Left ventricle myocardium inferior (tissue), 1 donor: ENCODE data around the gene DAB1. TPM values are rescaled to one million over a fixed set of nuclear protein-coding genes. Genes with fewer than 3 reads are reported as not detected.
A peak's percentile ranks its signal among the peaks of the same experiment; 100 is the strongest.

Experiments
- DNase-seq: peaks from one replicate; pipeline ENCODE4 v3.0.0-alpha.2; 2020
- H3K27ac ChIP-seq: fragments of 200-600 bp; replicated peaks from 2 replicates; pipeline ENCODE4 v1.8.0; 2021
- H3K27me3 ChIP-seq: fragments of 200-600 bp; 2 replicates; pipeline ENCODE4 v1.8.0; 2021; ENCODE audit warnings: low read depth
- H3K36me3 ChIP-seq: fragments of 200-600 bp; 2 replicates; pipeline ENCODE4 v1.8.0; 2021
- H3K4me1 ChIP-seq: fragments of 200-600 bp; 2 replicates; pipeline ENCODE4 v1.8.0; 2021
- H3K4me3 ChIP-seq: fragments of 200-600 bp; 2 replicates; pipeline ENCODE4 v1.8.0; 2021; ENCODE audit warnings: mild to moderate bottlenecking, moderate library complexity
- H3K9me3 ChIP-seq: fragments of 200-600 bp; replicated peaks from 2 replicates; pipeline ENCODE4 v1.8.0; 2021
- CTCF ChIP-seq: fragments of 200-600 bp; IDR thresholded peaks from 2 replicates; pipeline ENCODE4 v1.8.0; 2021; ENCODE audit warnings: antibody characterized with exemption, mild to moderate bottlenecking, borderline replicate concordance
- intact Hi-C: fragments of 100-400 bp; cut with micrococcal nuclease; formaldehyde crosslinking; loops from one replicate; pipeline ENCODE4 v1.11.0; 2022
- total RNA-seq: library from RNA; stranded (reverse); fragmentation: NEBNext Ultra II Directional; extraction: Animal tissue kit (Norgen Biotek cat#: 25700); gene quantifications from one replicate; pipeline ENCODE4 v1.2.1, GENCODE V29; 2021
- donor health status: DM: no; HTN: yes; CAD: no; lungs with severe emphysema.

DAB1 gene
- total RNA-seq, 1 donor from 2014 or later: 0.77 TPM

DNA sequence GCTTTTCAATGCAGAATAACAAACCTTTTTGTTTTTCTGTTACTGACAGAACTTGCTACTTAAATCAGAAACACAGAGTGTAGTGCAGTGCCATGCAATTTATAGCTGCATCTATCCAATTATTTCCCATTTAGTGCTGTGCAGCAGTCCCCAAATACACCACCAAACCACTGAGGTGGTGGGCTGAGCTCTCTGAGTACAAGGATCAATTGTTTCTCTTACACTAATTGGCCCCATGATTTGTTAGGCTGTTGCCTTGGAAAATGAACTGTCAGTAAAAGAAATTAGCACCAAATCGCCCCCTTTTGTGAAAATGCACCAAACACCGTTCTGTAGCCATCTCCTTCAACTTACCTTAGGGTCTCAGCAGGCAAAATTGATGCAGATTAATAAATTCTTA, 339.2 kb downstream of the DAB1 start:
- Histone ChIP-seq H3K4me3 (no peak overlapping the region), H3K4me1 (peaks cover 44% of the 10 kb centered on the region), H3K9me3 (no peaks in the 10 kb centered on the region), H3K27ac (peak overlapping the region; percentile 69), H3K27me3 (no peaks in the 10 kb centered on the region), H3K36me3 (no peaks in the 10 kb centered on the region)
- no peak for TF ChIP-seq CTCF
- DNase-seq: no peak
- intact Hi-C loops: no loop called here

DNA sequence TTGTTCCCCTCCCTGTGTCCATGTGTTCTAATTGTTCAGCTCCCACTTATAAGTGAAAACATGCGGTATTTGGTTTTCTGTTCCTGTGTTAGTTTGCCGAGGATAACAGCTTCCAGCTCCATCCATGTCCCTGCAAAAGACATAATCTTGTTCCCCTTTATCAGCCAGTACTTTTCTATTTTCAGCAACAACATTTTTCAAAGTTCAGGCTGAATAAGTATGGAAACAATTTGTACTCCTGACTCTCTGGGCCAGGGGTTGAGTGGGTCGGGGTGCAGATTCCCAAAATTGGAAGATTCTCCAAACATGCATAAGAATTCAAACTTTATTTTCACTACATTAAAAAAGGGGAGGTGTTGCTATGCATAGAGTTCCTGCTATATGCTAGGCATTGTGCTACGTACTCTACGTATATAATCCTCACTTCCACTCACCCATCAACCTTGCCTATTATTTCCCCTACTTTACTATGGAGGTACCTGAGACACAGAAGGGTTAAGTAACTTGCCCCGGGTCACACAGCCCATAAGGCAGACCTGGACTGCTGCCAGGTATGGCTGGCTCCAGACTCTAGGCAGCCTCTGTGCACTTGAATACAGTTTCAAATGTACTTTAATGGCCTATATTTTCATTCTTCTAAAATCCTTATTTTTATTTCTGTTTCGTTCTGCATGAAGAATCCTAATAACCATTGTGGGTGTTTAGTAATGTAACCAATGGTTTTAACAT, 341.0 kb downstream of the DAB1 start:
- no peaks in the 10 kb centered on the region for H3K9me3 ChIP-seq
- no peaks in the 10 kb centered on the region for H3K36me3 ChIP-seq
- DNase-seq: peak; percentile 22
- H3K27me3 ChIP-seq: no peaks in the 10 kb centered on the region
- TF ChIP-seq CTCF: no peak
- no peak overlapping the region for H3K4me3 ChIP-seq
- peaks cover 34% of the 10 kb centered on the region for H3K4me1 ChIP-seq
- intact Hi-C loops: no loop called here
- H3K27ac ChIP-seq: peak overlapping the region; percentile 69

DNA sequence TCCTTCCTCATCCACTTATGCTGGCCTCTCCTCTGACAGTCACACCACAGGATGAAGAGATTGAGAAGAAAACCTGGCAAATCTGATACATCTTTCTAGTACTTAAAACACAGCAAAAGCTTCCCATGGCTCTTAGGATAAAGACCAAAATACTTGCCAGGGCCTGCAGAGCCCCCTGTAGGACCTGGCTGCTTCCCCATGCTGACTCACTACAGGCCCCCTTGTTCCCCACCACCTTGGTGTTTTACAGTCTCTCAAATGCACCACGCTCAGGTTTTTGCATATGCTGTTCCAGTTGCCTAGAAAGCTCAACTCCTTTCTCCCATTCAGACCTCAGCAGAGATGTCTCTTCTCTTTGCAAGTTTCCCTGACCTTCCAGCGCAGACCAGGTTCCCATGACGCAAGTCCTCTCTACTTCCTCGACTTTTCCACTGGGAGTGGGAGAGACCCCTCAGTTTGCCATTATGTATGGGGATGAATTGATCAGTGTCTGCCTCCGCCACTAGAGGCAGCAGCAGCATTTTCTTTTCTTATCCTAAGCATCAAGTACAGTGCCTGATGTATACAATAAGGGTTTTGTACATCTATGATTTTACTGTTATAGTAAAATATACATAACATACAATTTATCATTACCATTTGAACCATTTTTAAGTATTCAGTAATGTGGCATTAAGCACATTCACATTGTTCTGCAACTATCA, 344.3 kb downstream of the DAB1 start:
- Histone ChIP-seq H3K9me3 (no peaks in the 10 kb centered on the region), H3K27ac (no peak overlapping the region), H3K4me1 (peaks cover 36% of the 10 kb centered on the region), H3K27me3 (no peaks in the 10 kb centered on the region), H3K36me3 (no peaks in the 10 kb centered on the region), H3K4me3 (no peak overlapping the region)
- DNase-seq: no peak
- intact Hi-C loops: no loop called here
- peak; percentile 37 for TF ChIP-seq CTCF

GRCh38 chr1:57072401-57073110, 351.3 kb downstream of the DAB1 start:
- Histone ChIP-seq H3K27ac (no peak overlapping the region), H3K4me1 (peaks cover 8% of the 10 kb centered on the region), H3K27me3 (no peaks in the 10 kb centered on the region), H3K36me3 (no peaks in the 10 kb centered on the region), H3K9me3 (no peaks in the 10 kb centered on the region), H3K4me3 (no peak overlapping the region)
- TF ChIP-seq CTCF: no peak
- intact Hi-C loops: no loop called here
- no peak for DNase-seq

DNA sequence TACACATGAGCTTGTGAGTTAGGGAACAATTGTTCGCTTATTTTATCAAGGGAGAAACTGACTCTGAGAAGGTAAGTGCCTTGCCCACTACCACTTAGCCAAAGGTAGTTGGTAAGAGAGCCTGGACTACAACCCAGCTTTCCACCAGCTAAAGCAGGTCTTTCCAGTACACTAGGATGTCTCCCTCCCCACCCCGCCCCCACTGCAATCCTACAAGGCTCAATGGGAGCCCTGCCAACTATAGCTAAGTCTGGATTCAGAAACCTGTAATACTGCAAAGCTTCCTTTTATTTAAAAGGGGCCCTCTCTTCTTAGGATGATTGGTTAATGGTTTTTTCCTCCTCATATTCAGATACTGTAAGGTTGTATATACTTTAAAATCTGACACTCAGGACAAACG, 356.0 kb downstream of the DAB1 start:
- no peak for TF ChIP-seq CTCF
- Histone ChIP-seq H3K4me1 (peaks cover 17% of the 10 kb centered on the region), H3K27ac (no peak overlapping the region), H3K4me3 (no peak overlapping the region), H3K27me3 (no peaks in the 10 kb centered on the region), H3K9me3 (no peaks in the 10 kb centered on the region), H3K36me3 (no peaks in the 10 kb centered on the region)
- intact Hi-C loops: no loop called here
- DNase-seq: peak; percentile 37
